Left lung (tissue), 10 donors: Measurements from ENCODE around the gene TMEM169. TPM values are rescaled to one million over a fixed set of nuclear protein-coding genes. Genes with fewer than 3 reads are reported as not detected.

Experiments
- ATAC-seq: fragments of 200-7000 bp; cut with Tn5 transposase; one replicate; pipeline ENCODE4 v1.9.1; 2020; ENCODE audit warnings: moderate library complexity
- DNase-seq, 4 donors: peaks; one replicate each; pipeline ENCODE4 v3.0.0-alpha.2; 2013 to 2020
- H3K27ac ChIP-seq, 2 donors: fragments of 200-600 bp; sonication (generic) in 1 of 2; one replicate each; pipeline versions ENCODE4 v1.5.0 to v1.8.0; 2020 to 2021
- H3K27me3 ChIP-seq, 2 donors: fragments of 200-600 bp; sonication (generic) in 1 of 2; one replicate each; pipeline versions ENCODE4 v1.5.0 to v1.8.0; 2020 to 2021
- H3K36me3 ChIP-seq, 2 donors: fragments of 200-600 bp; sonication (generic) in 1 of 2; one replicate each; pipeline versions ENCODE4 v1.5.0 to v1.8.0; 2020 to 2021
- H3K4me1 ChIP-seq, 2 donors: fragments of 200-600 bp; one replicate each; pipeline ENCODE4 v1.8.0; 2021
- H3K4me3 ChIP-seq, 2 donors: fragments of 200-600 bp; sonication (generic) in 1 of 2; one replicate each; pipeline versions ENCODE4 v1.5.0 to v1.8.0; 2020 to 2021; ENCODE audit warnings: mild to moderate bottlenecking in 1 of 2
- H3K9me3 ChIP-seq, 2 donors: fragments of 200-600 bp; sonication (generic) in 1 of 2; one replicate each; pipeline versions ENCODE4 v1.5.0 to v1.8.0; 2020 to 2021
- CTCF ChIP-seq, 2 donors: fragments of 200-600 bp; sonication (generic) in 1 of 2; IDR thresholded peaks; one replicate each; pipeline versions ENCODE4 v1.5.0 to v1.8.0; 2021; ENCODE audit warnings: antibody characterized with exemption in 2 of 2
- intact Hi-C, 2 donors: fragments of 100-400 bp; cut with DNase I; formaldehyde crosslinking; loops; one replicate each; pipeline versions ENCODE4 v1.11.2 to v1.14.2; 2022
- polyA plus RNA-seq, 6 donors: library from polyadenylated mRNA; unstranded; fragments of 120-200 nt; gene quantifications; one replicate each; pipeline ENCODE4 v1.2.1, GENCODE V29; 2013; ENCODE audit not compliant: insufficient read length in 6 of 6
- total RNA-seq, 2 donors: library from RNA; stranded (reverse); fragmentation: NEBNext Ultra II Directional; extraction: Animal tissue kit (Norgen Biotek cat#: 25700); gene quantifications; one replicate each; pipeline ENCODE4 v1.2.1, GENCODE V29; 2021
- donor health status: DM: no; HTN: yes; CAD: no.
- donor health status: DM: no; HTN: no; CAD: no.

TMEM169 gene
- total and polyA plus RNA-seq, 8 donors = 0.66 to 1.8 (median 1.1) TPM

DNA sequence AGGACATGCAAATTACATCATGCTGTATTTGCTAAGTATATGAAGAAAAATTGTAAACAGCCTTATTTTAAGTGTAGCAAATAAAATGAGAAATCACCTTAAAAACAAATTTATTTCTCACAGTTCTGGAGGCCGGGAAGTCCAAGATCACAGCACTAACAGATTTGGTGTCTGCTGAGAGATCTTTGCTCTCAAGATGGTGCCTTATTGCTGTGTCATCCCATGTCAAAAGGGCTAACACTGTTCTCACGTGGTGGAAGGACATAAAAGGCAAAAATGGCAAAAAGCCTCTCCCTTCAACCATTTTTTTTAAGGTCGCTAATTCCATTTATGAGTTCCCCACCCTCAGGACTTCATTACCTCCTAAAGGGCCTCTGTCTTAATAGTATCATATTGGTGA lies 39.5 kb downstream of the TMEM169 start:
- Histone ChIP-seq H3K9me3 (no peaks in the 10 kb centered on the region), H3K4me1 (peaks cover 0 to 37% of the 10 kb centered on the region in 2 donors), H3K27ac (no peak overlapping the region), H3K4me3 (no peak overlapping the region), H3K36me3 (peaks cover 0 to 100% of the 10 kb centered on the region in 2 donors), H3K27me3 (no peaks in the 10 kb centered on the region)
- ATAC-seq = no peak
- no peak for DNase-seq
- intact Hi-C loops = no loop called here
- no peak for TF ChIP-seq CTCF (IDR thresholded peaks at IDR 0.05)

- no peak for TF ChIP-seq CTCF (IDR thresholded peaks at IDR 0.05)
- DNase-seq (no peak), ATAC-seq (no peak)
- H3K36me3 ChIP-seq = peaks cover 0 to 100% of the 10 kb centered on the region in 2 donors
- no peaks in the 10 kb centered on the region for H3K27me3 ChIP-seq
- H3K4me3 ChIP-seq = no peak overlapping the region
- no peak overlapping the region for H3K27ac ChIP-seq
- H3K9me3 ChIP-seq = no peaks in the 10 kb centered on the region
- H3K4me1 ChIP-seq = peaks cover 0 to 29% of the 10 kb centered on the region in 2 donors
- intact Hi-C loops = no loop called here
Observed at GRCh38 chr2:216126943-216127342, 45.2 kb downstream of the TMEM169 start.

DNA sequence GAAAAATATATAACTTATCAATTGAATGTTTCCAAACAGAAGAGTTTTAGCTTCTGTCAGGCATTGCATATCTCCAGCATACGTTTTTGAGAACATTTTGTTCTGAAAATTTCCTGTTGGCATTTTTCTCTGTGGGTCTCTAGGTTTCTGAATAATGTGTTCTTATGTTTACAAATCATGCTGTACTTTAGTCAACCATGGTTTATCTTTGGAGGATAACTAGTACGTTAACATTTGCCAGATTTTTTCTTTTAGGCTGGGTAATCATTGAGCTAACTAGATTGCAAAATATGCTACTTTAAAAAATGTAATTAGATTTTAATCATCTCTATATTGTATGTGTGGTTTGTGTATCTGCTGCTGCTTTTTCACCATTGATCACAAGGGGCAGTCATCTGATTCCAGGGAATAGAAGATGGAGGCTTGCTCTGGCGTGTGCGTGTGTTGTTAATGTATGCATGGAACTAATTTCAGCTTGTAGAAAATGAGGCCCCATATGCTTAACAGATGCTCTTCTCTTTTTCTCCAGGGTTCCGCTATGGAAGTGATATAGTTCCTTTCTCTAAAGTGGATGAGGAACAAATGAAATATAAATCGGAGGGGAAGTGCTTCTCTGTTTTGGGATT lies 48.7 kb downstream of the TMEM169 start:
- Histone ChIP-seq H3K36me3 (peaks cover 0 to 100% of the 10 kb centered on the region in 2 donors), H3K4me1 (peaks cover 0 to 42% of the 10 kb centered on the region in 2 donors), H3K27ac (peak overlapping the region in 1 of 2 donors; percentile 6), H3K27me3 (no peaks in the 10 kb centered on the region), H3K9me3 (no peaks in the 10 kb centered on the region), H3K4me3 (no peak overlapping the region)
- no peak for DNase-seq
- TF ChIP-seq CTCF (IDR thresholded peaks at IDR 0.05) = no peak
- intact Hi-C loops = no loop called here
- no peak for ATAC-seq

DNA sequence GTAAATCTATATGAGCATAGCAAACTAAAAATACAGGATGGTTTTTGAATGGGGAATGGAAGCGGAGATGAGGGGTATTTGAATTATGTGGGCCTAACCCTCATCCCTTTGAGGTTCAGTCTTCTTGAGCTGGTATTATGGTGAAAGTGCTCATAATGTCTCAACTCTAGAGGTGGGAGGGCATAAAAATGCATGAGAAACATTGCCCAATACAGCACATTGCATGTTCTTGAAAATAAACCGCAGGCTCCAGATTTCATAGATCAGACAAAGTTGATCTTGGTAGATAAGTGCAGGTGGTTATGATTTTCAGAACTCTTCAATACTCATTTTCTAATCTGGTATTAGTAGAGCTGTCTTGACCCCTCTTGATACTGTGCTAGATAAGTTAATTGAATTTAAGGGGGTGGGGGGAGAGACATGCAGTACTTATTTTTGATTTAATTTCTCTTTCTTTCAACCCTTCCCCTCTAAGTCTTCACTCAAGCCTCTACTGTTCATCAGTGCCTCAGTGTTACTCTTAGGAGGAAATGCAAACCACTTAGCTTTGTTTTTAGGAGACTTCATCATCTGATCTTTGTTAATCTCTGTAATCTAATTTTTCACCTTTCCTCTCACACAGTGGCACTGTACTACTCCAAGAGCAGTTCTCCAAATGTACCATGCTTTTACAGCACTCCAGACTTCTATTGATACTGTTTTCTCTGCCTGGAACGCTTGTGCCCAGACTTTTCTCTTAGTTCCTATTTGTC lies 49.6 kb downstream of the TMEM169 start:
- H3K9me3 ChIP-seq = no peaks in the 10 kb centered on the region
- DNase-seq = no peak
- H3K36me3 ChIP-seq = peaks cover 0 to 100% of the 10 kb centered on the region in 2 donors
- intact Hi-C loops = no loop called here
- peaks cover 0 to 42% of the 10 kb centered on the region in 2 donors for H3K4me1 ChIP-seq
- H3K4me3 ChIP-seq = no peak overlapping the region
- ATAC-seq = no peak
- peak overlapping the region in 1 of 2 donors; percentile 6 for H3K27ac ChIP-seq
- TF ChIP-seq CTCF (IDR thresholded peaks at IDR 0.05) = no peak
- H3K27me3 ChIP-seq = no peaks in the 10 kb centered on the region

GRCh38 chr2:216132585-216132984 lies 50.9 kb downstream of the TMEM169 start:
- no peak overlapping the region for H3K4me3 ChIP-seq
- no peaks in the 10 kb centered on the region for H3K27me3 ChIP-seq
- H3K27ac ChIP-seq = peak overlapping the region in 1 of 2 donors; percentile 58
- H3K9me3 ChIP-seq = no peaks in the 10 kb centered on the region
- ATAC-seq = no peak
- intact Hi-C loops = no loop called here
- no peak for DNase-seq
- peaks cover 0 to 42% of the 10 kb centered on the region in 2 donors for H3K4me1 ChIP-seq
- H3K36me3 ChIP-seq = peaks cover 0 to 100% of the 10 kb centered on the region in 2 donors
- no peak for TF ChIP-seq CTCF (IDR thresholded peaks at IDR 0.05)
